ENCODE results near the gene FUCA1. TPM values are rescaled to one million over a fixed set of nuclear protein-coding genes. Genes with fewer than 3 reads are reported as not detected.

Gene FUCA1
- total and polyA plus RNA-seq, 2 of the 4 experiments (the other 2 are of a cell fraction), result 2.9 to 3.5 TPM

- CTCF ChIA-PET, result no interaction called here
- Histone ChIP-seq H3K4me3 (ENCODE audit: insufficient read depth, low read depth, low read length) (no peak overlapping the region), H3K4me1 (ENCODE audit: control insufficient read depth, insufficient read depth, low read length) (no peaks in the 10 kb centered on the region), H3K4ac (ENCODE audit: low read depth, low read length) (no peak overlapping the region), H3K27me3 (ENCODE audit: control insufficient read depth, insufficient read depth, low read length) (peaks cover 11% of the 10 kb centered on the region), H3K36me3 (ENCODE audit: control insufficient read depth, insufficient read depth, low read length) (no peaks in the 10 kb centered on the region), H2AK9ac (replicated peaks; ENCODE audit: low read depth, low read length, poor library complexity) (no peak overlapping the region), H4K5ac (ENCODE audit: low read depth, low read length) (no peak overlapping the region), H3K9me1 (ENCODE audit: insufficient read depth, low read length) (no peaks in the 10 kb centered on the region), H2BK120ac (ENCODE audit: low read depth, low read length) (no peak overlapping the region), H3K14ac (replicated peaks; ENCODE audit: low read depth, low read length) (no peak overlapping the region), H4K20me1 (ENCODE audit: insufficient read depth, low read length) (no peaks in the 10 kb centered on the region), H2AFZ (replicated peaks; ENCODE audit: low read length, poor library complexity) (no peak overlapping the region), H4K91ac (ENCODE audit: insufficient read depth, low read depth, low read length) (no peak overlapping the region), H2AK5ac (ENCODE audit: low read depth, low read length) (no peak overlapping the region), H3K18ac (ENCODE audit: low read depth, low read length) (no peak overlapping the region), H2BK15ac (ENCODE audit: low read depth, low read length) (no peak overlapping the region), H3K79me1 (ENCODE audit: low read depth in 1 of 2, low read length in 2 of 2) (no peaks in the 10 kb centered on the region), H3K9ac (ENCODE audit: low read depth, low read length) (no peak overlapping the region), H3K27ac (ENCODE audit: insufficient read depth, low read length) (no peak overlapping the region), H3K56ac (ENCODE audit: extremely low read depth, insufficient read depth, low read length) (no peak overlapping the region), H2BK20ac (ENCODE audit: low read depth, low read length) (no peak overlapping the region), H3K4me2 (ENCODE audit: low read depth, low read length) (no peak overlapping the region), H3K23ac (ENCODE audit: low read depth, low read length) (no peak overlapping the region), H3K9me3 (ENCODE audit: control insufficient read depth, insufficient read depth, low read length) (no peaks in the 10 kb centered on the region), H4K8ac (ENCODE audit: low read depth in 2 of 2, low read length in 2 of 2) (no peak overlapping the region), H2BK5ac (ENCODE audit: low read depth, low read length, poor library complexity, severe bottlenecking) (no peak overlapping the region)
- TF ChIP-seq RCOR1 (IDR thresholded peaks at IDR 0.05; ENCODE audit: insufficient replicate concordance, low read length) (no peak), ELK1 (IDR thresholded peaks at IDR 0.05; ENCODE audit: borderline replicate concordance, low read depth, low read length) (no peak), MAFK (IDR thresholded peaks at IDR 0.05; ENCODE audit: low read depth, low read length) (no peak), MXI1 (IDR thresholded peaks at IDR 0.05; ENCODE audit: borderline replicate concordance, low read depth, low read length) (no peak), CTCF (conservative IDR thresholded peaks at IDR 0.05; ENCODE audit: low read depth, low read length) (no peak), FOS (IDR thresholded peaks at IDR 0.05; ENCODE audit: low read depth, low read length) (no peak), CHD1 (IDR thresholded peaks at IDR 0.05; ENCODE audit: low read depth, low read length) (no peak), CEBPB (IDR thresholded peaks at IDR 0.05; ENCODE audit: low read depth, low read length) (no peak), MAZ (IDR thresholded peaks at IDR 0.05; ENCODE audit: borderline replicate concordance, low read depth, low read length) (no peak), RAD21 (IDR thresholded peaks at IDR 0.05; ENCODE audit: low read length) (no peak), NFE2L2 (IDR thresholded peaks at IDR 0.05; ENCODE audit: low read depth, low read length) (no peak), USF2 (IDR thresholded peaks at IDR 0.05; ENCODE audit: low read depth, low read length) (no peak), POLR2A (IDR thresholded peaks at IDR 0.05; ENCODE audit: low read depth, low read length) (no peak), BHLHE40 (IDR thresholded peaks at IDR 0.05; ENCODE audit: low read depth, low read length) (no peak)
- no TSS peak for BruUV-seq (replicated peaks)
- dilution Hi-C loops (cut with HindIII; ENCODE audit: low sequenced_read_pairs, unreplicated experiment) (no loop called here), intact Hi-C loops (cut with micrococcal nuclease) (no loop called here), in situ Hi-C loops (cut with MboI; ENCODE audit: low sequenced_read_pairs) (no loop called here)
- WGBS, 2 experiments (ENCODE audit: extremely low coverage in 2 of 2, insufficient read length in 1 of 2), result no CpG with 5 or more reads among the region's 3 CpGs
- POLR2A ChIA-PET (ENCODE audit: unreplicated experiment), result no interaction called here
- ATAC-seq (ENCODE audit: low read depth), result no peak
- DNase-seq, result no peak
Observed at GRCh38 chr1:23862640-23863039, 5.5 kb downstream of the FUCA1 start.
